GM23338 (cell line): ENCODE results near the gene ZNF48. TPM values are rescaled to one million over a fixed set of nuclear protein-coding genes. Genes with fewer than 3 reads are reported as not detected.

Experiments used
- ATAC-seq: fragments of 200-7000 bp; cut with Tn5 transposase; 3 replicates; pipeline ENCODE4 v1.9.1; 2020
- DNase-seq: peaks from one replicate; pipeline ENCODE4 v3.0.0-alpha.2; 2015; ENCODE audit warnings: low spot score
- H2AFZ ChIP-seq: fragments of 200-600 bp; sonication (generic); 2 replicates; pipeline ENCODE4 v1.8.0; 2016; ENCODE audit warnings: antibody characterized with exemption, mild to moderate bottlenecking, moderate library complexity
- H3F3A ChIP-seq: fragments of 200-600 bp; sonication (generic); replicated peaks from 2 replicates; pipeline ENCODE4 v1.8.0; 2017; ENCODE audit warnings: antibody characterized with exemption, mixed run types, low read depth
- H3K27ac ChIP-seq: fragments of 200-600 bp; sonication (generic); 2 replicates; pipeline ENCODE4 v1.6.1; 2016; ENCODE audit warnings: low read depth
- H3K27me3 ChIP-seq: fragments of 200-600 bp; sonication (generic); 2 replicates; pipeline ENCODE4 v1.8.0; 2016; ENCODE audit warnings: mild to moderate bottlenecking, mixed run types, moderate library complexity; ENCODE audit not compliant: insufficient read depth
- H3K36me3 ChIP-seq: fragments of 200-600 bp; sonication (generic); 2 replicates; pipeline ENCODE4 v1.8.0; 2016; ENCODE audit warnings: mild to moderate bottlenecking; ENCODE audit not compliant: insufficient read depth
- H3K4me1 ChIP-seq: fragments of 200-600 bp; sonication (generic); 2 replicates; pipeline ENCODE4 v1.8.0; 2016; ENCODE audit warnings: mild to moderate bottlenecking, moderate library complexity; ENCODE audit not compliant: insufficient read depth
- H3K4me2 ChIP-seq: fragments of 200-600 bp; sonication (generic); 2 replicates; pipeline ENCODE4 v1.7.1; 2017; ENCODE audit warnings: mixed run types
- H3K4me3 ChIP-seq: fragments of 200-600 bp; sonication (generic); 2 replicates; pipeline ENCODE4 v1.6.1; 2016; ENCODE audit warnings: mixed run types
- H3K79me2 ChIP-seq: fragments of 200-600 bp; sonication (generic); replicated peaks from 2 replicates; pipeline ENCODE4 v1.8.0; 2017; ENCODE audit warnings: mild to moderate bottlenecking; ENCODE audit not compliant: insufficient read depth
- H3K9me2 ChIP-seq: fragments of 200-600 bp; sonication (generic); 2 replicates; pipeline ENCODE4 v1.8.0; 2017; ENCODE audit not compliant: insufficient read depth
- H4K20me1 ChIP-seq: fragments of 200-600 bp; sonication (generic); replicated peaks from 2 replicates; pipeline ENCODE4 v1.8.0; 2017; ENCODE audit warnings: mild to moderate bottlenecking; ENCODE audit not compliant: insufficient read depth
- H3K27ac Mint-ChIP-seq: 2 replicates; pipeline ENCODE4 v1.8.0; 2020; ENCODE audit warnings: inconsistent platforms, mild to moderate bottlenecking, moderate library complexity, mixed read lengths
- H3K27me3 Mint-ChIP-seq: 3 replicates; pipeline ENCODE4 v1.8.0; 2022; ENCODE audit warnings: low read depth, mild to moderate bottlenecking, moderate library complexity, mixed read lengths, inconsistent platforms; ENCODE audit not compliant: insufficient read depth, poor library complexity
- H3K36me3 Mint-ChIP-seq: 3 replicates; pipeline ENCODE4 v1.8.0; 2021; ENCODE audit warnings: low read depth, mild to moderate bottlenecking, inconsistent platforms, moderate library complexity, mixed read lengths
- H3K4me1 Mint-ChIP-seq: 3 replicates; pipeline ENCODE4 v1.8.0; 2020; ENCODE audit warnings: mild to moderate bottlenecking, inconsistent platforms, mixed read lengths
- H3K4me3 Mint-ChIP-seq: 3 replicates; pipeline ENCODE4 v1.8.0; 2021; ENCODE audit warnings: moderate library complexity, mild to moderate bottlenecking, inconsistent platforms, mixed read lengths
- H3K9me3 Mint-ChIP-seq: 3 replicates; pipeline ENCODE4 v1.8.0; 2020; ENCODE audit warnings: moderate library complexity, mild to moderate bottlenecking, inconsistent platforms, mixed read lengths
- CREB1 ChIP-seq: fragments of 250-450 bp; sonication (Bioruptor Pico); IDR thresholded peaks from 2 replicates; pipeline ENCODE4 v1.5.0; 2020; ENCODE audit warnings: low read depth, mild to moderate bottlenecking, moderate library complexity
- EZH2 ChIP-seq: fragments of 200-600 bp; sonication (generic); IDR thresholded peaks from one replicate; pipeline ENCODE4 v1.8.0; 2017; ENCODE audit warnings: antibody characterized with exemption, mild to moderate bottlenecking, low read depth; ENCODE audit not compliant: unreplicated experiment
- EZH2phosphoT487 ChIP-seq: fragments of 200-600 bp; sonication (generic); IDR thresholded peaks from one replicate; pipeline ENCODE4 v1.8.1; 2018; ENCODE audit warnings: antibody characterized with exemption; ENCODE audit not compliant: unreplicated experiment
- JUNB ChIP-seq: IDR thresholded peaks from one replicate; pipeline ENCODE4 v1.6.1; 2016; ENCODE audit warnings: antibody characterized with exemption; ENCODE audit not compliant: unreplicated experiment
- NANOG ChIP-seq: IDR thresholded peaks from 2 replicates; pipeline ENCODE4 v1.6.1; 2016; ENCODE audit warnings: antibody characterized with exemption, borderline replicate concordance
- POLR2AphosphoS5 ChIP-seq: IDR thresholded peaks from 2 replicates; pipeline ENCODE4 v1.6.1; 2016; ENCODE audit warnings: antibody characterized with exemption, low read depth
- REST ChIP-seq: IDR thresholded peaks from one replicate; pipeline ENCODE4 v1.6.1; 2018; ENCODE audit warnings: antibody characterized with exemption; ENCODE audit not compliant: unreplicated experiment
- ZNF114 ChIP-seq: fragments of 250-450 bp; sonication (Bioruptor Pico); IDR thresholded peaks from 2 replicates; pipeline ENCODE4 v1.5.0; 2020; ENCODE audit warnings: mild to moderate bottlenecking, moderate library complexity
- ZNF462 ChIP-seq: fragments of 250-450 bp; sonication (Bioruptor Pico); IDR thresholded peaks from 2 replicates; pipeline ENCODE4 v1.5.0; 2020; ENCODE audit warnings: mild to moderate bottlenecking, moderate library complexity
- polyA plus RNA-seq: library from polyadenylated mRNA; unstranded; fragments of >200 nt; fragmentation: Nextera tagmentation; extraction: Ambion mirVana; gene quantifications from 2 replicates; pipeline ENCODE4 v1.2.1, GENCODE V29; 2016
- total RNA-seq: library from RNA; depleted of rRNA; stranded (reverse); fragments of >200 nt; shearing (Covaris generic); gene quantifications from 2 replicates; pipeline ENCODE4 v1.2.3, GENCODE V29; 2014
- TF ChIP-seq, protein P1 (sequence below): IDR thresholded peaks from 2 replicates; pipeline ENCODE4 v1.6.1; 2016; ENCODE audit warnings: antibody characterized with exemption

Gene ZNF48
- total and polyA plus RNA-seq, 2 experiments from 2014 or later, result 4.8 to 44.3 TPM

GRCh38 chr16:30380803-30381208 lies 14.4 kb upstream of the ZNF48 start:
- no peaks in the 10 kb centered on the region for H3K9me2 ChIP-seq
- no peak overlapping the region for H2AFZ ChIP-seq
- no peak overlapping the region for H3K27ac ChIP-seq
- H3K4me3 ChIP-seq, result no peak overlapping the region
- H3K4me2 ChIP-seq, result no peak overlapping the region
- Mint-ChIP-seq H3K36me3 (peaks cover 3% of the 10 kb centered on the region; the same call in 2 of the 3 replicates), H3K4me1 (peaks cover 19% of the 10 kb centered on the region), H3K4me3 (peak overlapping the region; percentile 21; the same call in 1 of the 3 replicates), H3K27ac (no peak overlapping the region), H3K9me3 (no peaks in the 10 kb centered on the region; the same call in none of the 3 replicates), H3K27me3 (peaks cover 27% of the 10 kb centered on the region)
- H3K79me2 ChIP-seq, result 0 out of 2 replicates have a peak, but pooled peaks cover 4% of the 10 kb centered on the region
- peaks cover 11% of the 10 kb centered on the region for H3K4me1 ChIP-seq
- no peak for DNase-seq
- peaks cover 24% of the 10 kb centered on the region for H3F3A ChIP-seq
- H3K36me3 ChIP-seq, result no peaks in the 10 kb centered on the region
- no peak for ATAC-seq
- no peaks in the 10 kb centered on the region for H3K27me3 ChIP-seq
- H4K20me1 ChIP-seq, result no peaks in the 10 kb centered on the region
- TF ChIP-seq POLR2AphosphoS5 (no peak), EZH2 (no peak), CREB1 (CRISPR knock-in tag) (no peak), ZNF462 (CRISPR knock-in tag) (no peak), ZNF114 (CRISPR knock-in tag) (no peak), JUNB (no peak), NANOG (no peak), EZH2phosphoT487 (no peak), REST (no peak)
- TF ChIP-seq, protein P1, sequence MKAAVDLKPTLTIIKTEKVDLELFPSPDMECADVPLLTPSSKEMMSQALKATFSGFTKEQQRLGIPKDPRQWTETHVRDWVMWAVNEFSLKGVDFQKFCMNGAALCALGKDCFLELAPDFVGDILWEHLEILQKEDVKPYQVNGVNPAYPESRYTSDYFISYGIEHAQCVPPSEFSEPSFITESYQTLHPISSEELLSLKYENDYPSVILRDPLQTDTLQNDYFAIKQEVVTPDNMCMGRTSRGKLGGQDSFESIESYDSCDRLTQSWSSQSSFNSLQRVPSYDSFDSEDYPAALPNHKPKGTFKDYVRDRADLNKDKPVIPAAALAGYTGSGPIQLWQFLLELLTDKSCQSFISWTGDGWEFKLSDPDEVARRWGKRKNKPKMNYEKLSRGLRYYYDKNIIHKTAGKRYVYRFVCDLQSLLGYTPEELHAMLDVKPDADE, result no peak
